Thymus (tissue), 11 donors: Measurements from ENCODE around the gene ESRRG. TPM values are rescaled to one million over a fixed set of nuclear protein-coding genes. Genes with fewer than 3 reads are reported as not detected.

Experiments used
- DNase-seq, 9 donors: peaks; one replicate each; pipeline ENCODE4 v3.0.0-alpha.2; 2013; ENCODE audit warnings: low spot score in 9 of 9, low read depth in 6 of 9, missing footprints in 1 of 9
- H3K27ac ChIP-seq, 2 donors: one replicate each; pipeline ENCODE4 v1.5.1; 2013; ENCODE audit warnings: control low read depth in 1 of 2, low read depth in 1 of 2, low read length in 1 of 2, mild to moderate bottlenecking in 1 of 2, moderate library complexity in 1 of 2
- H3K27me3 ChIP-seq, 2 donors: one replicate each; pipeline ENCODE4 v1.5.1; 2013; ENCODE audit warnings: low read length in 1 of 2; ENCODE audit not compliant: control insufficient read depth in 2 of 2, insufficient read depth in 1 of 2
- H3K36me3 ChIP-seq, 2 donors: one replicate each; pipeline ENCODE4 v1.5.1; 2013; ENCODE audit warnings: low read length in 1 of 2, mild to moderate bottlenecking in 1 of 2, moderate library complexity in 1 of 2; ENCODE audit not compliant: control insufficient read depth in 2 of 2, insufficient read depth in 2 of 2
- H3K4me1 ChIP-seq, 2 donors: one replicate each; pipeline ENCODE4 v1.5.1; 2013; ENCODE audit warnings: low read length in 2 of 2; ENCODE audit not compliant: control insufficient read depth in 2 of 2, insufficient read depth in 2 of 2
- H3K4me3 ChIP-seq, 2 donors: one replicate each; pipeline ENCODE4 v1.5.1; 2013; ENCODE audit warnings: low read length in 2 of 2, control low read depth in 1 of 2, mild to moderate bottlenecking in 1 of 2
- H3K9me3 ChIP-seq, 2 donors: one replicate each; pipeline ENCODE4 v1.5.1; 2013; ENCODE audit warnings: low read length in 1 of 2, mild to moderate bottlenecking in 1 of 2; ENCODE audit not compliant: control insufficient read depth in 2 of 2, insufficient read depth in 1 of 2
- WGBS: extraction: QIAGEN DNeasy Blood & Tissue Kit; methylation state at CpG from one replicate; pipeline ENCODE4 v1.1.7; 2013; 5-methylcytosine and 5-hydroxymethylcytosine counted together
- polyA plus RNA-seq: library from polyadenylated mRNA; stranded (reverse); fragments of 200-250 nt; gene quantifications from one replicate; pipeline ENCODE4 v1.2.3, GENCODE V29; 2013
- total RNA-seq: library from RNA; stranded (reverse); fragments of 120-200 nt; gene quantifications from one replicate; pipeline ENCODE4 v1.2.4, GENCODE V29; 2013
- donor health status: healthy.

ESRRG gene
- total and polyA plus RNA-seq, 2 donors: 0.71 to 1.3 TPM

DNA sequence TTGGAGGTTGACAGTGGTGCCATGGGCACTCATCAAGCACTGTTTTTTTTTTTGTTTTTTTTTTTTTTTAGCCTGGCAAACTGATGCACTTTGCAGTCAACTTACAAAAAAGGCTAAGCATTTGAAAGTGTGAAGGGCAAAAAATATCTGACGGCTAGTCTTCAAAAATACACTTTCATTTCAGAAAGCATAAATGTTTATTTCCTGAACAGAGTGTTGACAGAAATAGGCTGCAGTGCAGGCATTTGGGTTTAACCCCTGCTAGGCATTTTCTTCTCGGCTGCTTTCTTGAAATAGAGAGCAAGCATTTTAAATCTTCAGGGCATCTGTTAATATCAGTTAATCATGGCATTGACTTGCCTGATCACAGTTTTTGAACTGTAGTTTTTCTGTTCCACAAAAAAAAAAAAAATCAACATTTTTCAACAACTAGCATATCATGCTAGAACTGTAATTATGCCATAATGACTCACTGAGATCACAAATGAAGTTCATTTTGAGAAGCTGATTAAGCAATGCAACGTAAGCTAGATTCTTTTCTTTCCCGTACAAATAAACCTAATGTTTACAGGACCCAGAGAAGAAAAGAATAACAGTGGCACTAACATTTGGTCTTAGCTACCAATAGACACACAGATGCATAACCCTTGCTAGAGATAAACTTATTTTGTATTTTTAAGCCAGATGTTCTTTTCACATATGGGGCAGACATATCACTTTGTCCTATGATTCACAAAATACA, 199.6 kb downstream of the ESRRG start:
- no peak overlapping the region for H3K27ac ChIP-seq
- no peak overlapping the region for H3K4me3 ChIP-seq
- no peaks in the 10 kb centered on the region for H3K27me3 ChIP-seq
- WGBS: 74% methylated on average over 4 of the region's 4 CpGs
- H3K9me3 ChIP-seq: no peaks in the 10 kb centered on the region
- H3K4me1 ChIP-seq: no peaks in the 10 kb centered on the region
- no peaks in the 10 kb centered on the region for H3K36me3 ChIP-seq
- DNase-seq: no peak

- Histone ChIP-seq H3K4me1 (no peaks in the 10 kb centered on the region), H3K9me3 (no peaks in the 10 kb centered on the region), H3K4me3 (no peak overlapping the region), H3K27me3 (no peaks in the 10 kb centered on the region), H3K36me3 (no peaks in the 10 kb centered on the region), H3K27ac (no peak overlapping the region)
- WGBS: 83% methylated on average over 4 of the region's 4 CpGs
- DNase-seq: no peak
Observed at GRCh38 chr1:216523043-216523442, 200.2 kb downstream of the ESRRG start.

DNA sequence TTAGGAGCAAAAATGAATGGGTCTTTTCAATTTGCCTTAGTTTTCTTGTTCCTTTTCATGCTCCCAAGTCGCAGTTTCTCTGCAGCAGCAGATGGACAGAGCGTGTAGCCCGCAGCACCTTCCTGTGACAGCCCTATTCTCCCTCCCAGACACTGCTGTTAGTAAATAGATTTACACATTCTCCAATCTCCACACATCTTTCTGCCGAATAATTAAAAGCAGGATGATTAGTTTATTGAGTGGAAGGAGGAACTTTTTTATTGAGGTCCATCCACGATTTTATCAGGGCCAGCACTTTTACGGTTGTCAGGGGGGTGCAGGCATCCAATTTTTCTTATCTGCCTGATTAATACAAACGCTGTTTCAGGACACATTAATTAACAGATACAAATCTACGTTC, 201.8 kb downstream of the ESRRG start:
- Histone ChIP-seq H3K27me3 (no peaks in the 10 kb centered on the region), H3K4me3 (no peak overlapping the region), H3K4me1 (no peaks in the 10 kb centered on the region), H3K9me3 (no peaks in the 10 kb centered on the region), H3K36me3 (no peaks in the 10 kb centered on the region), H3K27ac (no peak overlapping the region)
- no peak for DNase-seq
- WGBS: 93% methylated on average over 8 of the region's 8 CpGs

DNA sequence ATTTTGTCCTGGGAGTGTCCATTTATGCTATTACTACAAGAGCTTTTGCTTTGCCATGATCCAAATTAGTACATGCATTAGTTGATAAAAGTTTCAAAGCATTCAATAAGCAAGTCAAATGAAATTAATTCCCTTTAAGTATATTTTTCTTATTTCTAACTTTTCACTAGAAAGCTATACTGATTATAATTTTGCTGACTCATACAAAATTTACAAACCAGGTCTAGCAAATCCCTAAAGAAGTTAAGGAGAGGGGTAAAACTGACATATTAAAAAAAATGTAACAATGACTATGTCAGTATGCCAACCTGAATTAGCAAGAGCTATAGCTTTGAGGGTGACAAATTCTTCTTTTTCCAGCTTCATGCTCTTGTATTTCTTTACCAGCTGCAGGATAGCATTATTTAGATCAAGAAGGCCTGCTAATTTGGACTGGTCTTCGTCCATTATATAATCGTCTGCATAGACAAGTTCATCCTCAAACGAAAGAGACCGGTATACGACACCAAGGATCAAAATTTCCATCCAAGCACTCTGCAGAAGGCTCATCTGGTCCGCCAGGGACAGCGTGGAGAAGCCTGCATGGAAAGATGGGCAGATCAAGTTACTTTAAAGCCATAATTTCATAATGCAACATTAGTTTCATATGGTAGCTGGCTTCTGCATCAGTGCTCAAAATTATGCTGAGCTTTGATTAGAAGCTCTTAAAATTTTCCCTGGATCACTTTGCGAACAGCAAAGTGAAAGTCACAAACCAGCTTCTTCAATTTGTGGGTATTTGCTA, 204.2 kb downstream of the ESRRG start:
- Histone ChIP-seq H3K9me3 (no peaks in the 10 kb centered on the region), H3K4me1 (no peaks in the 10 kb centered on the region), H3K4me3 (no peak overlapping the region), H3K36me3 (no peaks in the 10 kb centered on the region), H3K27ac (no peak overlapping the region), H3K27me3 (no peaks in the 10 kb centered on the region)
- WGBS: 85% methylated on average over 8 of the region's 8 CpGs
- no peak for DNase-seq

DNA sequence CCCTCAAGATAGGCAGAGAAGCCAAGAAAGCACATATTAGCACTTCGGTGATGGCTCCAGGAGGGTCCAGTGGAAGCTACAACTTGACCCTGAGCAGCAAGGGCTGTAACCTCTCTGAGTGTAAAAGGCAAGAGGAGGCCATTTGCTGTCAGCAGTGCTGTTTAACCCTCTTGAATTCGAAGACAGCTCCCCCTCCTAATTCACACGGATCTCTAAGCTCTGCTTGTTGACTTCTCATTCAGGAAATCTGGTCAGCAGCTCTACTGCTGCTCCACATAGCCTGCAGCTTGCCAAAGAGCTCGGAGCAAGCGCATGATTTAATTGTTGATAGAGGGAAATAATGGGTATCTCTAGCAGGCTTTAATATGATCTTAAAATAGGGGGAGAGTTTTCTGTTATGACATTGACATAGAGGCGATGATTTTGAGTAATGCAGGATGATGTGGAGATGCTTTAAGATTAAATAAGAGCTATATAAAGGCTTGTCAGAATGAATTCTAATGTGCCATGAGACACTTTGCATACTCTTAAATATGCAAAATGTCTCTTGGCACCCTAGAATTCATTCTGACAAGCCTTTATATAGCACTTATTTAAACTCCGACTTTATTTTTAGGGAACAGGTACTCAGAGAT, 220.6 kb downstream of the ESRRG start:
- Histone ChIP-seq H3K9me3 (no peaks in the 10 kb centered on the region), H3K36me3 (no peaks in the 10 kb centered on the region), H3K4me1 (no peaks in the 10 kb centered on the region), H3K27ac (no peak overlapping the region), H3K4me3 (no peak overlapping the region), H3K27me3 (no peaks in the 10 kb centered on the region)
- 63% methylated on average over 7 of the region's 7 CpGs for WGBS
- no peak for DNase-seq

DNA sequence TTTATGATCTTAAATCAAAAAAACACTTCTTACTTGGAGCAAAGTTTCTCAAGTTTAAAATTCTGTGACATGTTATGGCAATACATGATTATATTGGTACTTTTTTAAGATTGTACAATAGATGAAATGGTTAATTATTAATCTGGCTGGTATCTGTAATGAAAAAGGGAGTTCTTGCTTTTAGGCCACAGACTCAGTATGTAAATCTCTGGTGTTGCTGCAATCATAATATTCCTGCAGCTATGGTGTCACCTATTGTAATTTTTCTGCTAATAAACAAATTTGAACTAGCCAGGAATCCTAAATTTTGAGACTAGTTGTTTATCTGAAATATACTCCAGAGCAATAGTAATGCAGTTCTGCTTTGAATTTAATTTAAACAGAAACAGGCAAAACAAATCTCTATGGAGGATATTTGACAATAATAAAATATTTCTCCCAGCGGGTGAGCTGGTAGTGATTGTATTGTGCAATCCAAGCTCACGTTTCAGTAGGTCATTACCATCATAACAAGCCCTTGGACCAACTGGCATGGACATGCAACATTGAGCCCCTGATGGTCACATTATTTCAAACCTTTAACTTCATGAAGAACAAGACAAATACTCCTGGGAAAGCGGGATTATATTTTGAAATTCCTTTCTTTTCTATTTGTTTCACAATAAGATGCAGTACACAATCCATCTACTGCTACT, 222.8 kb downstream of the ESRRG start:
- Histone ChIP-seq H3K9me3 (no peaks in the 10 kb centered on the region), H3K4me1 (no peaks in the 10 kb centered on the region), H3K4me3 (no peak overlapping the region), H3K27me3 (no peaks in the 10 kb centered on the region), H3K36me3 (no peaks in the 10 kb centered on the region), H3K27ac (no peak overlapping the region)
- 90% methylated on average over 3 of the region's 3 CpGs for WGBS
- DNase-seq: no peak

GRCh38 chr1:216499581-216500272, 223.5 kb downstream of the ESRRG start:
- no peaks in the 10 kb centered on the region for H3K27me3 ChIP-seq
- no peaks in the 10 kb centered on the region for H3K9me3 ChIP-seq
- 85% methylated on average over 8 of the region's 8 CpGs for WGBS
- H3K36me3 ChIP-seq: no peaks in the 10 kb centered on the region
- H3K4me1 ChIP-seq: no peaks in the 10 kb centered on the region
- H3K4me3 ChIP-seq: no peak overlapping the region
- H3K27ac ChIP-seq: no peak overlapping the region
- DNase-seq: no peak

- WGBS: 92% methylated on average over 2 of the region's 2 CpGs
- Histone ChIP-seq H3K4me1 (no peaks in the 10 kb centered on the region), H3K9me3 (peaks cover 0 to 4% of the 10 kb centered on the region in 2 donors), H3K27ac (no peak overlapping the region), H3K36me3 (no peaks in the 10 kb centered on the region), H3K27me3 (no peaks in the 10 kb centered on the region), H3K4me3 (no peak overlapping the region)
- no peak for DNase-seq
Observed at GRCh38 chr1:216498277-216498676, 225.0 kb downstream of the ESRRG start.
